ENCODE data around the gene ZC2HC1B. TPM values are rescaled to one million over a fixed set of nuclear protein-coding genes. Genes with fewer than 3 reads are reported as not detected.

ZC2HC1B gene
- total RNA-seq, 1 experiment from 2014 or later, result not detected

- no peak overlapping the region for H3K4me2 ChIP-seq (ENCODE audit: low read length)
- no peaks in the 10 kb centered on the region for H3K9me2 ChIP-seq (ENCODE audit: insufficient read depth)
- intact Hi-C loops (cut with micrococcal nuclease), result no loop called here
- H3K9ac ChIP-seq (ENCODE audit: low read length), result no peak overlapping the region
- BruUV-seq (replicated peaks), result no TSS peak
- RAD21 ChIA-PET (ENCODE audit: low non-redundant PET in 1 of 2, low total read pairs in 2 of 2, uncharacterized antibody in 2 of 2, unreplicated experiment in 2 of 2), result no interaction called here
- POLR2A ChIA-PET, result no interaction called here
- no peaks in the 10 kb centered on the region for H3K36me3 ChIP-seq (ENCODE audit: control insufficient read depth in 1 of 2, insufficient read depth in 2 of 2, low read length in 2 of 2)
- no peak overlapping the region for H3K27ac ChIP-seq (ENCODE audit: low read depth, low read length)
- H3K27me3 ChIP-seq (ENCODE audit: insufficient read depth, low read length), result no peaks in the 10 kb centered on the region
- no peak overlapping the region for H2AFZ ChIP-seq (ENCODE audit: low read depth, low read length, poor library complexity, severe bottlenecking)
- H3K79me2 ChIP-seq (ENCODE audit: insufficient read depth, low read length), result no peaks in the 10 kb centered on the region
- ATAC-seq (no peak), DNase-seq (ENCODE audit: low read depth, low spot score) (no peak)
- H3K4me1 ChIP-seq (ENCODE audit: control insufficient read depth in 1 of 2, insufficient read depth in 2 of 2, low read length in 2 of 2), result no peaks in the 10 kb centered on the region
- CTCF ChIA-PET, result no interaction called here
- no peaks in the 10 kb centered on the region for H3K9me3 ChIP-seq (ENCODE audit: control insufficient read depth in 1 of 2, insufficient read depth in 1 of 2, low read depth in 1 of 2, low read length in 2 of 2)
- H3K4me3 ChIP-seq (replicated peaks in 1 of 2; ENCODE audit: low read depth in 1 of 2, low read length in 2 of 2), result no peak overlapping the region
- no peak for TF ChIP-seq POLR2AphosphoS5 (IDR thresholded peaks at IDR 0.05; ENCODE audit: low read depth, low read length)
- no peak for TF ChIP-seq JUND (IDR thresholded peaks at IDR 0.05)
- TF ChIP-seq ATF3 (IDR thresholded peaks at IDR 0.05), result no peak
- TF ChIP-seq ZFX (IDR thresholded peaks at IDR 0.05), result no peak
- no peak for TF ChIP-seq SP1 (IDR thresholded peaks at IDR 0.05; ENCODE audit: low read depth)
- no peak for TF ChIP-seq ZNF274 (IDR thresholded peaks at IDR 0.05; ENCODE audit: low read depth, low read length)
- TF ChIP-seq REST (IDR thresholded peaks at IDR 0.05; ENCODE audit: low read depth), result no peak
- no peak for TF ChIP-seq EZH2 (IDR thresholded peaks at IDR 0.05)
- no peaks in the 10 kb centered on the region for H4K20me1 ChIP-seq (ENCODE audit: insufficient read depth)
Measured at GRCh38 chr6:143974089-143974488, 109.8 kb downstream of the ZC2HC1B start.
